Stimulated activated CD8-positive, alpha-beta memory T cell treated with anti-CD3 and anti-CD28 coated beads, Interleukin-7, amount 100 ng/mL, for 24 hours (primary cell): ENCODE measurements around the gene NEGR1.
"Not testable (repeated sequence)": the region's sequence is repeated elsewhere in the genome, so short reads cannot be mapped to it uniquely, and the experiment has no call there.

Experiments used
- DNase-seq: peaks from one replicate; pipeline ENCODE4 v3.0.0-alpha.2; 2020; ENCODE audit warnings: low read depth

The NEGR1 gene

GRCh38 chr1:72282271-72283021, at the start of gene NEGR1:
Gene NEGR1 (minus strand): TSS chr1:72282539.
- no peak for DNase-seq

GRCh38 chr1:72326494-72326893, 44.2 kb upstream of the NEGR1 start:
- no peak for DNase-seq

- DNase-seq: no peak
Measured at GRCh38 chr1:72324451-72324850, 42.1 kb upstream of the NEGR1 start.

GRCh38 chr1:72322910-72323309, 40.6 kb upstream of the NEGR1 start:
- no peak for DNase-seq

- DNase-seq: no peak
Measured at GRCh38 chr1:72296501-72296900, 14.2 kb upstream of the NEGR1 start.

- DNase-seq: no peak
Measured at GRCh38 chr1:72288886-72289285, 6.5 kb upstream of the NEGR1 start.

- no peak for DNase-seq
Measured at GRCh38 chr1:72286401-72286800, 4.1 kb upstream of the NEGR1 start.

- DNase-seq: no peak
Measured at GRCh38 chr1:72285074-72285425, 2.7 kb upstream of the NEGR1 start.

- DNase-seq: no peak
Measured at GRCh38 chr1:72284348-72285073, 2.2 kb upstream of the NEGR1 start.

GRCh38 chr1:72284084-72284347, 1.7 kb upstream of the NEGR1 start:
- DNase-seq: no peak

GRCh38 chr1:72283307-72284083, 1.2 kb upstream of the NEGR1 start:
- DNase-seq: no peak

GRCh38 chr1:72283022-72283306, 625 bp upstream of the NEGR1 start:
- no peak for DNase-seq

GRCh38 chr1:72281637-72282270, 585 bp downstream of the NEGR1 start:
- DNase-seq: no peak

GRCh38 chr1:72281144-72281543, 1.2 kb downstream of the NEGR1 start:
- DNase-seq: no peak

- DNase-seq: no peak
Measured at GRCh38 chr1:72280711-72281110, 1.6 kb downstream of the NEGR1 start.

GRCh38 chr1:72280131-72280530, 2.2 kb downstream of the NEGR1 start:
- no peak for DNase-seq

- no peak for DNase-seq
Measured at GRCh38 chr1:72278461-72278860, 3.9 kb downstream of the NEGR1 start.

GRCh38 chr1:72271555-72272085, 10.7 kb downstream of the NEGR1 start:
- DNase-seq: no peak

GRCh38 chr1:72262735-72263134, 19.6 kb downstream of the NEGR1 start:
- DNase-seq: no peak

GRCh38 chr1:72253132-72253531, 29.2 kb downstream of the NEGR1 start:
- DNase-seq: no peak

GRCh38 chr1:72241397-72241796, 40.9 kb downstream of the NEGR1 start:
- DNase-seq: no peak

GRCh38 chr1:72235931-72236330, 46.4 kb downstream of the NEGR1 start:
- DNase-seq: not testable (repeated sequence)

GRCh38 chr1:72235062-72235461, 47.3 kb downstream of the NEGR1 start:
- DNase-seq: no peak
